Islet of Langerhans (tissue), 1 donor: ENCODE data around the gene INO80D.
"Not testable (repeated sequence)": the region's sequence is repeated elsewhere in the genome, so short reads cannot be mapped to it uniquely, and the experiment has no call there.

Experiments used
- FAIRE-seq: peaks from one replicate; lab custom pipeline; 2011; peaks lifted over from hg19 to GRCh38; lab: Jason Lieb, UNC

The INO80D gene

DNA sequence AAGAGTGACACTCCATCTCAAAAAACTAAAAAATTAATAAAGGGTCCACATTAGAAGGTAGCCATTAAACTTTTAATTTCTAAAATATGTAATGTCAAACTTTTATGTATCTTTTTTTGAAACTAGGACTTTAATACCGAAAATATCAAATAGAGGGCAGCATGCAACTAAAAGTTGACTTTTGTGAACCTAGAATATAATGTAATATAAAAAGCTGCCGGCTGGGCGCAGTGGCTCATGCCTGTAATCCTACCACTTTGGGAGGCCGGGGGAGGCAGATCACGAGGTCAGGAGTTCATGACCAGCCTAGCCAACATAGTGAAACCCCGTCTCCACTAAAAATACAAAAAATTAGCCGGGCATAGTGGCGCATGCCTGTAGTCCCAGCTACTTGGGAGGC is 62.8 kb downstream of the INO80D start:
- FAIRE-seq: no peak

DNA sequence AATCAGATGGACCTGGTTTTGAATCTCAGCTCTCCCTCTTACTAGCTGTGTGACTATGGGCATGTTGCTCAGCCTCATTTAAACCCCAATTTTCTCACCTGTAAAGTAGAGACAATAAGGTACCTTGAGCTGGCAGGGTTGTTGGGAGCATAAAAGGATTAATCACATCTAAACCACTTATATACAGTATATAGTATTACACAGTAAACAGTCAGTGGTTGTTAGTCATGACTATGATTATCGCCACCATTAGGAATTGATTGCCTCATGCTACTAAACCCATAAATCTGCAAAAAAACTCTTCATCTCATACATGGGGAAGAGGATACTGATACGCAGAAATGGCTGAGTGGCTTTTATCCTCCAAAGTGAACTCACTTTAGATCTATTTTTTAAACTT is 65.8 kb downstream of the INO80D start:
- FAIRE-seq: no peak

- FAIRE-seq: not testable (repeated sequence)
Measured at GRCh38 chr2:206015746-206016145, 70.2 kb downstream of the INO80D start.

DNA sequence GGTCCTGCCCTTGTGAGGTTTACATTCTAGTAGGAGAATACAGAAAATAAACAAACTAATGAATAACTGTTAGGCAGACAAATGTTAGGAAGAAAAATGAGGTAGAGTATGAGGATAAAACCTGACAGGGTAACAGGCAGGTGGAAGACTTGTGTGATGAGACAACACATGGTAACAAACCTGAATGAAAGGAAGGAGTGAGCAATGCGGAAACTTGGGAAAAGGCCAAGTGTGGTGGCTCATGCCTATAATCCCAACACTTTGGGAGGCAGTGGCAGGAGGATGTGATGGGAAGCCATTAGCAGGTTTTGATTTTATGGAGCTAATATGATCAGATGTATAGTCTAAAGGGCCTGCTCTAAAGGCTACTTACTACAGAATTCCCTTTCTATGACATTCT is 74.2 kb downstream of the INO80D start:
- FAIRE-seq: no peak

DNA sequence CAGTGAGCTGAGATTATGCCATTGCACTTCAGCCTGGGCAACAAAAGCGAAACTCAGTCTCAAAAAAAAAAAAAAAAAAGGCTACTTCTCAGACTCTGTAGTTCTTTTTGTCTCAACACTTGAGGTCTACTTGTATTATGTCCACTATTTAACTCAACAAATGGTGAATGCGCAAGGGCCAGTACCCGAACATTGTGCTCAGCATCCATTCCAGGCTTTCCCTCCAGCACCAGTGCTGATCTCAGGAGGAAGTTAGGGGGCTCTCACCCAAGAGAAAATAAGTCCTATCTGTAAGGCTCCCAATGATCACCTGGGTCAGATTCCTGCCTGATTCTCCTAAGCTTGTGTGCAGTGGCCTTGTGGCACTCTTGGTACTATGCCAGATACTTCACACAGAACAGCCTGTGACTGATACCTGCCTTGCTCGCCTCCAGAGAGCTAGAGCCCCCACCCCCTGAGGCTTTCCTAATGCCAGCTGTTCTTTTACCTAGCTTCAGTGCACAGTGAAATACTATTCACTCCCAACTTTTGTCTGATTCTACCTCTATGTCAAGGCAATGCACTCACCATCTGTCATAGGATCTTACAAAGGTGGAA is 74.9 kb downstream of the INO80D start:
- no peak for FAIRE-seq

DNA sequence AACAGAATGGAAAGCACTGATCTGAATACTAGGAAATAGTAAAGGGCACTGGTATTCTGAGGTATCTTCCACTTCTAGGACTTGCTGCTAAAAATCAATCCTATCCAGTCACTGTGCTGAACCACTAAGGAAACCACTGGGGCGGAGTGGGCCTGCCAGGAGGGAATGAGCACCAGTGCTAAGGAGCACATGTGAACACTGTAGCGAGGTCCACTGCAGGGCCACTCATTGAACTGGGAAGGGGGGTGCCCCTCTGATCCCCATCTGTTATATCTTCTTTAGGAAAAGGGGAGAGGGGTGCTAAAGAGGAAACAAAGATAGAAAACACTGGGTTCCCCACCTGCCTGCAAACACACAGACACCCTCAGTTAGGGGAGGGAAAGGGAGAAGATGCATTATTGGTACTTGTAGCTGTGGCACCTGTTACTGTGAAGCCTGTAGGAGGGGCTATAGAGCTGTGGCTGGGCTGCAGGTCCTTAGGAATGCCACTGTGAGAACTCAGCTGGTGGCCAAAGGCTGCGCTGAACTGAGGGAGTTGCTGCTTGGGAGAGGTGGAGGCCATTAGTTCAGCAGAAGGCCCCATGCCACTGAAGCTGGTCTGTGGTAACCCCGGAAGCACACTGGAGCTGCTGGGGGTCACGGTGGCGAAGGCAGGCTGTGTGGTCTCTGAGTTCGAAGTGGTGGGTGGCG is 81.8 kb downstream of the INO80D start:
- FAIRE-seq: no peak

DNA sequence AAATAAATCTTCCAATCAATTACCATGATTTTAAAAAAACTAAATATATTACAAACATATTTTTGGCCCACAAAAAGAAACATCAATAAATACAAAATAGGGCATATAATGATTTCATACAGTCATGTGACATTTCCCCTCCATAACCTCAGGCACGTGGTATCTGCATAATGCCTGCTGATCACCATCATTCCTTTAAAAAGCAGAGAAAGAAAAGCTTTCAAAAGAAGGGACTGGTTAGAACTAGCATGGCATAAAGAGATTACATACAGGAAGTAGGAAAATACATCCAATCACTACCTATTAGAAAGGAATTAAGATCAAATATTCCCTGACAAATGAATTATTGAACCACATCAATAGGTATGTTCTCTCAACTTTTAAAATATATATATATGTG is 83.5 kb downstream of the INO80D start:
- no peak for FAIRE-seq

DNA sequence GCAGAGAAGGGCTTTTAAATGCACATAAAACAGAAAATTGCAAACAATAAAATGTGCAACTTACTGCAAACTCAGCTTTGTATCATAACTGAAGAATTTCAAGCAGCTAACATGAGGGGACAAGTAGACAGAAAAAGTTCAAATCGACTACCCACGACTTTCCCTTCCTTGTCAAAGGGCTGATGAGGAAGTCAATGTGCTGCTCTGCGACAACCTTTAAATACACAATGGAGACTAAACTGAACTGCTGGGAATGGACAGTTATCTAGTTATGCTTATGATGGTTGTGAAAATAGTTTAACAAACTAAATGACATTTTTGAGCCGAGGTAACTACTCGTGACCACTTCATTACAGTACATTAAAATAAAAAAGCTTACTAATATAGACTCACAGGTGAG is 84.1 kb downstream of the INO80D start:
- FAIRE-seq: no peak

DNA sequence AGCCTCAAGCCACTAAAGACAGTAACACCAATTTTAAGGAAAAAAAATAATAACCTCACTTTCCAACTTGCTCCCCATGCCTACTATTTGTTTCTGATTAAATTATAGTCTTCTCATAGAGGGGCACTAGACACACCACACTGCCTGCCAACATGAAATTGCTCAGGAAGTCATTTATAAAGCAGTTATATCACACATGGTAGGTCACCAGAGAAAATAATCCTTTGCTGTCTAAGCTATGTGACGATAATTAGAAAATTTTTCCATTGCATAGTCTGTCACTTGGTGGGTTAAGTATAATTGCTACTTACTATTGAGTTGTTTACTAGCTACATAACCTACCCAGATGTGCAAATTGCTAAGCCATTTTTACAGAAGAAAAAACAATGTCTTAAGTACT is 85.2 kb downstream of the INO80D start:
- FAIRE-seq: peak; percentile 74

DNA sequence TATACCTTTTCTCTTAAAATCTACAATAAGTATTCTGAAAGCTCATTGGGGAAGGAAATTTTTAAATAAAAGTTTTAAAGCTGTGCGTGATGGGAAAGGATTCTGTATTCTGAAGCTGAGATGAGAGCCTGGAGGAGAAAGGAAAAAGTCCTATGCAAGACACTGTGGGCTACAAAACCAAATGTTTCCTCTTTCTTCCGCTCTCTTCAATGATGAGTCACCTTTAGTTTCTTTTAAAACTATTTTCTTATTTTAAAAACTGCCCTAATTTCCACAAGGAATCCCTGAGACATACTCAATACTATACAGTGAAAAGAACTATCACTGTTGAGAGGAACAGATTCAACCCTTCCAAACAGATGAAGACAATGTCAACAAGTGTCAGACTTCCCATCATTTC is 87.4 kb downstream of the INO80D start:
- FAIRE-seq: no peak

- peak; percentile 55 for FAIRE-seq
Measured at GRCh38 chr2:205996161-205996560, 89.8 kb downstream of the INO80D start.

- no peak for FAIRE-seq
Measured at GRCh38 chr2:205995260-205995659, 90.7 kb downstream of the INO80D start.

DNA sequence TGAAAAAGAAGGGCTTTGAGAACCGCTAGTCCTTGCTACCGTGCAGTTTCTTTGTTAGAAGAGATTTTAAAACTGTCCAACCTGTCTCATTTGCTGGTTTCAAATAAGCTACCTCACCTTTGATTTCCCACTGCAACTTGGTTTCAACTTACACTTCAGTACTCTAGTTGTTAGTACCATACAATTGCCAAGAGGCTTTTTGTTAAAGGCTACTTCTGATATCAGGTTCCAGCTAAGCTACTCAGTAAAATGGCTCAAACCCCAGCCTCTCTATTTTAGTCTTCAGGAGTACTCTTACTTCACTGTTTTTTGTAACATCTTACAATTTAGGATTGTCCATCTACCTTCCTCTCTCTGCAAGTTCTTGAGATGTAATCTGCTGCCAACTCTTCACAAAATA is 91.6 kb downstream of the INO80D start:
- FAIRE-seq: no peak

DNA sequence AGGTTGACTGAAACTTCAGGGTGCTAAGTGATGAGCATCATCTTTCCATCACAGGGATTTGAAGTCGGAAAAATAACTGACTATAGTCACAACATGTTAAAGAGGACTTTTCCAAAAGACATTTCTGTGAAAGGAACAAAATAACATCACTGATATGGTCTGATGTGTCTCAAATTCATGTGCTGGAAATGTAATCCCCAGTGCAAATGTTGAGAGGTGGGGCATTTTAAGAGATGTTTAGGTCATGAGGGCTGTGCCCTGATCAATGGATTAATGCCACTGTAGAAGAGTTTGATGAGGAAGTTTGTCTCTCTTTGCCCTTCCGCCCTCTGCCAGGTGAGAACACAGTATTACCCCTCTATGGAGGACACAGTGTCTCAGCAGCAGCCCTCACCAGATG is 95.9 kb downstream of the INO80D start:
- no peak for FAIRE-seq

DNA sequence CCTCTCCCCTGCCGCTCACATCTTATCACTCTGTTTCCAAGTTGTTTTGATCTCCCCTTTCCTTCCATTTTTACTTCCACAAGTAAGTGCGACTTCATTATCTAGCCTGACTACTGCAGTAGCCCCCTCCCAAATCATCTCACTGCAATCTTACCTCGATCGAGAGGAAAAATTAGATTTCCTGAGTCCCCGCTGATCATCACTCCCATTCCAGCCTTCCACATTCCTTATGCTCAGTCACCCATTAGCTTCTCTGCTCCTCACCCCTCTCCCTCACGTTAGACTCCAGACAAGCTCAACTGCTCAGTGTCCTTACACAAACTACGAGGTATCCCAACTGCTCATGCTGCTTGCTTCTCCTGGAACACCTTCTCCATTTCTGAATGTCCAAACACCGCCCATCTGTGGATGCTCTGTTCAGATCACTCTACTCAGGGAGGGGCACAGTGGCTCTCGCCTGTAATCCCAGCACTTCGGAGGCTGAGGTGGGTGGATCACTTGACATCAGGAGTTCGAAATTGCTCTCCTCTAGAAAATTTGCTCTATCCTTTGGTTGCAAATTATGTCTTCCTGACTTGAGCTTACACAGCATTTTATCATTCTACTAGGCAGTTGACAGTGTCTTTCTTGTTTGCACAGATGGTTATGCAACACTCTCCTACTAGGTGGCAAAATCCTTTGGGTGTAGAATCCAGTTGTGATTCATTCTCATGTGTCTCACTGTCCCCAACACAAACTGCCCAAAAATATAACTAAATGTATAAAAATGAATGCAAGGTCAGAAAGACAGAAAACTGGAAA is 96.5 kb downstream of the INO80D start:
- no peak for FAIRE-seq

DNA sequence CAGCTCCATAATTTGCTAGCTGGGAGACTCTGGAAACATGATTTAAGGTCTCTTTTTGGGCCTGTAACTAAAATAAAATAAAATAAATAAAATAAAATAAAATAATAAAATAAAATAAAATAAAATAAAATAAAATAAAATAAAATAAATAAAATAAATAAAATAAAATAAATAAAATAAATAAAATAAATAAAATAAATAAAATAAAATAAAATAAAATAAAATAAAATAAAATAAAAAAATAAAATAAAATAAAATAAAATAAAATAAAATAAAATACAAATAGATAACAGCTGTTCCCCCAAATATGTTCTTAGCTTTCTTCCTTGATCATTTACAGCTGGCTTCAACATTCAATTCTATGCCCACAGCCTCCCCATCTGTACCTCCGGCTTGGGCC is 97.3 kb downstream of the INO80D start:
- not testable (repeated sequence) for FAIRE-seq

DNA sequence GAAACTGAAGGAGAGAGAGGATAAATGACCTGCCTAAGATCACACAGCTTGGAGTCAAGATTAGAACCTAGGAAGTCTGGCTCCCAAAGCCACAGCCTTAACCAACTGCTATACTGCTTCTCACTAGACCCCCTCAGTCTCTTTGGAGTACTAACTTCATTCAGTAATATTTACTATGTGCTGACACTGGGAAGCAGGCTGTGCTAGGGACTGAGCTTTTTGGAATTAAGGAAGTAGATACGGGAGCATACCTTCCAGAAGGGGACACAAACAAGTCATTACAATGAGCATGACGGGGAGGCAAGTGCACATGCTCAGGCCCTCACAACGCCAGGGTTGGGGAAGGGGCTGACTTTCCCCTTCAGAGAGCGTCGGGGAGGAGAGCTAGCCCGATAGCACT is 97.7 kb downstream of the INO80D start:
- no peak for FAIRE-seq

DNA sequence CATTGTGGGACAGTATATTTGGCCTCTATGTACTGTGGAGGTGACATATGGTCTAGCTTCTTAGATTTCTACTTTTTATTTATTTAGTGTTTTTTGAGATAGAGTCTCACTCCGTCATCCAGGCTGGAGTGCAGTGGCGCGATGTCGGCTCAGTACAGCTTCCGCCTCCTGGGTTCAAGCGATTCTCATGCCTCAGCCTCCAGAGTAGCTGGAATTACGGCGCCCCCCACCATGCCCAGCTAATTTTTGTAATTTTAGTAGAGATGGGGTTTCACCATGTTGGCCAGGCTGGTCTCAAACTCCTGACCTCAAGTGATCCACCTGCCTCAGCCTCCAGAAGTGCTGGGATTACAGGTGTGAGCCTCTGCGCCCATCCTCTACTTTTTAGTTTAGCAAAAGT is 99.6 kb downstream of the INO80D start:
- not testable (repeated sequence) for FAIRE-seq

DNA sequence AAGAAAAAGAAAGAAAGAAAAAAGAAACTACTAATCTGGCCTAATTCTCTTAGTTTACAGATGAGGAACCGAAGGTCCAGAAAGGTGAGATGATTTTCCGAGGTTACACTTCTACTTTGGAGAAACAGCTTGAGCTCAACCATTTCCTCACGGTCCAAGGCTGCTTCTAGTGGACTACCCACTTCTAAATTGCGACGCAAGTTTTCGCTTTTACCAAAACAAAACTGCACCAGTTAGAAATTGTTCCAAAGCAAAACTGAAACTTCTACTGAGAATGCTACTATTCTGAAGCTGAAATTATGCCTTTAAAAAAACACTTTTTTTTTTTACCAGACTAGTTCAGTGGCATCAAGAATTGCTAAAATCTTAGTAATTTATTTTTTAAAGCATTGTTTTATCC is 101.6 kb downstream of the INO80D start:
- no peak for FAIRE-seq

DNA sequence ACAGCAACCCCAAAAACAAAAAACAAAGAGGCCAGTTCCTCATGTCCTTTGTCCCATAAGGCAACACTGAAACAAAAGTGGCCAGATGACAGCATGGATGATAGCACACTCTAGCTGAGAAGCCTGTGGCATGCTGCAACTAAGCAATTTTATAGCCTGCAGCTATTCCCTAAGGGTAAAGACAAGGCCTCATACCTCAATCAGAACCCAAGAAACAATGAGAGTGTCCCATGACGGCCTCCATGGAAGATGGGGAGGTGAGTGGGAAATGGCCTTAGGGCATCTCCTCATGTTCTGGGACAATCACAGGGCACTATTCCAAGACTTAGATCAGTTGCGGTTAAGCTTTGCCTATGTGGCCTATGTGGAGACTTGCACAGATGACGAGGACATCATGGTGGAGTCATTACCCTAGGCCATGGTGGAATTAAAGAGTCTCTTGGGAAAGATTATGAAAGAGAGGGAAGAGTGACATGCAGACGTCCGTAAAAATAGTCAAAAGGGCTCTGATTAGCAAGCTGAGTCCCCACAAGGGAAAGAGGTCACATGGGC is 103.1 kb downstream of the INO80D start:
- FAIRE-seq: no peak

GRCh38 chr2:205978728-205979127 is 107.2 kb downstream of the INO80D start:
- FAIRE-seq: not testable (repeated sequence)

- FAIRE-seq: not testable (repeated sequence)
Measured at GRCh38 chr2:205977699-205978098, 108.3 kb downstream of the INO80D start.
